ENCODE measurements around the gene TRIM29.

Gene TRIM29

GRCh38 chr11:120120805-120121335, 17.0 kb downstream of the TRIM29 start:
- TF ChIP-seq CTCF (IDR thresholded peaks at IDR 0.05; ENCODE audit: borderline replicate concordance, insufficient read depth, low read depth, low read length), result no peak
- no peak overlapping the region for H3K4me3 ChIP-seq (ENCODE audit: low read depth, low read length)

DNA sequence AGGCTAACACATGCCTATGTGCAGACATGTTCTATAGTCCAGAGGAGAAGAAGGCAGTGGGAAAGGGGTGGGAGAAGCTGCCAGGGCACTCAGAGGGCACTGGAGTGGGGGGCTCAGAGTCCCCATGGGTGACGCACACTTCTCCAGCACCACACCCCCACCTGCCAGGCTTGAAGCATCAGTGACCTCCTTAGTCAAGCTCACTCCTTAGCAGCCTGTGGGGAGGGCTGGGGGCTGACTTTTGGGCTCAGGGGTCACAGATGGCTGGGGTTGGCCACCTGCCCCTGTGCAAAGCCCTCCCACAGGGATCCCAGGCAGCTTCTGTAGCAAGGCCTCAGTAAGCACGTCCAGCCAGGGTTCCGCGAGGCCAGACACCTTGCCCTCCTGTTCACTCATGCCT, 18.8 kb downstream of the TRIM29 start:
- no peak overlapping the region for H3K4me3 ChIP-seq (ENCODE audit: low read depth, low read length)
- TF ChIP-seq CTCF (IDR thresholded peaks at IDR 0.05; ENCODE audit: borderline replicate concordance, insufficient read depth, low read depth, low read length), result no peak

DNA sequence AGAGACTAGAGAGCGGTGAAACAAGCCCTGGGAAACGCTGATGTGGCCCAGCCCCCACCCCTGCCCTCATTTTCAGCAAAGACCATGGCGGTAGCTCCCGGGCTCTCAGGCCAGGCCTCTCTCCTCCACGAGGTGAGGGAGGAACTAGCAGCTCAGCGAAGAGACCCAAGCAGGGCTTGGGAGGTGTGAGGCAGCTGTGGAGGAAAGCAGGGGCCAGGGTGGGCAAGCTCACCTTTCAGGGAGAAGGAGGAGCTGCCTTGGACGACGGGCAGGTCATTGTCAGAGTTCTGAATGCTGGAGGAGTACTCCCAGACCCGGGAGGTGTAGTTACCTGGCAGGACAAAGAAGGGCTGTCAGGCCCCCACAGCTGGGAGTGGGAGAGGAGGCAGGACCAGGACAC, 19.9 kb downstream of the TRIM29 start:
- TF ChIP-seq CTCF (IDR thresholded peaks at IDR 0.05; ENCODE audit: borderline replicate concordance, insufficient read depth, low read depth, low read length), result no peak

DNA sequence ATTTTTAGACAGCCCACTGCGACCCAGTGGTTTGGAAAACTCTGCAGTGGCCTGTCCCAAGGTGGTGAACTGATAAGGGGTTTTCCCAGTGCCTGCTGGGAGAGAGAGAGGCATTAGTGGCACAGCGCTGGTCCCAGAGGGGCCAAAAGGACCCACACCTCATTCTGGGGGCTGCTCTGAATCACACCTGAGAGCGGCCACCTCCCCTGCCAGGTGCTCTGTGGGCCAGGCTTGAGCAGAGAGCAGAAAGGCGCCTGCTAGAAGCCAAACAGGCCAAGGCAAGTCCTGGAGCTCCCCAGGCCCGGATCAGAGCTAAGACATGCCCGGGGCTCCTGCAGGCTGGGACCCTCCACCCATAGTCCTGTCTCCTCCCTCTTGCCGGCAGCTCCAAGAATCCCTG, 20.9 kb downstream of the TRIM29 start:
- H3K4me3 ChIP-seq (ENCODE audit: low read depth, low read length), result no peak overlapping the region
- TF ChIP-seq CTCF (IDR thresholded peaks at IDR 0.05; ENCODE audit: borderline replicate concordance, insufficient read depth, low read depth, low read length), result no peak

More for the DNA sequence above, 19.9 kb downstream of the TRIM29 start:
- no peak overlapping the region for H3K4me3 ChIP-seq (ENCODE audit: low read depth, low read length)

DNA sequence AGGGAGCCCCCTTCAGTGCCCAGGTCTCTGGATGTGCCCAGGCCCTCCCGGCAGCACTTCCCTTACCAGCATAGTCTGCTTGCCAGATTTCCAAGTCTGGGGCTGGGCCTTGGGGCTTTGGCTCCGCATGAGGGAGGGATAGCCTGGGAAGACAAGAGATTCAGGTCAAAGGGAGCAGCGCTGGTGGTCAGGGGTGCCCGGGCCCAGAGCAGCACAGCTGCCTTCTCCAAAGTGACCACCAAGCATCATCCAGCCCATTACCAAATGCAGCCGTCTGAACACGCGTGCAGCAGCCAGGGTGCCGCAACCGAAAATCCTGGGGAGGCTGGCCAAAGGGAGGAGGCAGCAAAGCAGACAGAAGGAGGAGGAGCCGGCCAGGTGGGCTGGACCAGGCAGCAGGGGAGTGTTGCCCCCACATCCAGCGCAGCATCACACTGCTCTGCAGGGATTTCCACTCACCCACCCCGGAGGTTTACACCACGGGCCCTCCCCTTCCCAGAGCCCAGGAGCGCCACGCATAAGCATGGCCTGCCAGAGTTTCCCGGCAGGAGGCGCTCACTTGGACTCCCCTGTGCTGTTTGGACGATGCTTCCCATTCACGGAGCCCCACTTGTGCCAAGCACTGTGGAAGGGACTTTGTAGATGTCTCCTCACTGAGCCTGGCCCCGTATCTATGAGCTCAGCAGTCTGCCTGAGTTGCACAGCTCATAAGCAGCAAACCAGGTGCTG, 22.5 kb downstream of the TRIM29 start:
- H3K4me3 ChIP-seq (ENCODE audit: low read depth, low read length), result no peak overlapping the region
- TF ChIP-seq CTCF (IDR thresholded peaks at IDR 0.05; ENCODE audit: borderline replicate concordance, insufficient read depth, low read depth, low read length), result no peak

- TF ChIP-seq CTCF (IDR thresholded peaks at IDR 0.05; ENCODE audit: borderline replicate concordance, insufficient read depth, low read depth, low read length), result no peak; the same call in 1 of the 2 replicates
- no peak overlapping the region for H3K4me3 ChIP-seq (ENCODE audit: low read depth, low read length)
These were observed 25.6 kb downstream of the TRIM29 start for GRCh38 chr11:120112174-120112796.

GRCh38 chr11:120109531-120109930, 28.4 kb downstream of the TRIM29 start:
- no peak overlapping the region for H3K4me3 ChIP-seq (ENCODE audit: low read depth, low read length)
- no peak for TF ChIP-seq CTCF (IDR thresholded peaks at IDR 0.05; ENCODE audit: borderline replicate concordance, insufficient read depth, low read depth, low read length)
